Measurements from ENCODE around the gene FKBP1A.

Gene FKBP1A

GRCh38 chr20:1376007-1376406 is 16.8 kb downstream of the FKBP1A start:
- TF ChIP-seq CTCF (IDR thresholded peaks at IDR 0.05; ENCODE audit: low read depth, low read length) = no peak
- no peak for DNase-seq (ENCODE audit: extremely low read depth, low read depth)

- DNase-seq (ENCODE audit: extremely low read depth, low read depth) = peak; percentile 46
- no peak for TF ChIP-seq CTCF (IDR thresholded peaks at IDR 0.05; ENCODE audit: low read depth, low read length)
Measured at GRCh38 chr20:1375515-1375914, 17.3 kb downstream of the FKBP1A start.

GRCh38 chr20:1374246-1374645 is 18.6 kb downstream of the FKBP1A start:
- DNase-seq (ENCODE audit: extremely low read depth, low read depth) = no peak
- TF ChIP-seq CTCF (IDR thresholded peaks at IDR 0.05; ENCODE audit: low read depth, low read length) = no peak

GRCh38 chr20:1373614-1374013 is 19.2 kb downstream of the FKBP1A start:
- TF ChIP-seq CTCF (IDR thresholded peaks at IDR 0.05; ENCODE audit: low read depth, low read length) = no peak
- DNase-seq (ENCODE audit: extremely low read depth, low read depth) = no peak

- no peak for TF ChIP-seq CTCF (IDR thresholded peaks at IDR 0.05; ENCODE audit: low read depth, low read length)
- DNase-seq (ENCODE audit: extremely low read depth, low read depth) = no peak
Measured at GRCh38 chr20:1373036-1373435, 19.8 kb downstream of the FKBP1A start.

GRCh38 chr20:1371830-1372539 is 20.9 kb downstream of the FKBP1A start:
- DNase-seq (ENCODE audit: extremely low read depth, low read depth) = no peak
- no peak for TF ChIP-seq CTCF (IDR thresholded peaks at IDR 0.05; ENCODE audit: low read depth, low read length)

GRCh38 chr20:1371202-1371782 is 21.6 kb downstream of the FKBP1A start:
- DNase-seq (ENCODE audit: extremely low read depth, low read depth) = no peak
- no peak for TF ChIP-seq CTCF (IDR thresholded peaks at IDR 0.05; ENCODE audit: low read depth, low read length)

Data from AG09319 (cell line).